SK-N-SH (cell line): Measurements from ENCODE around the gene FOXP2. TPM values are rescaled to one million over a fixed set of nuclear protein-coding genes. Genes with fewer than 3 reads are reported as not detected.

Experiments used
- CTCF ChIA-PET: fragments of 300-600, 350-600 bp; formaldehyde crosslinking; extraction: SDS; loops from one replicate; lab custom pipeline; 2021; lab: Yijun Ruan, JAX
- POLR2A ChIA-PET: fragments of 350-600 bp; sonication (Branson Sonifier 250); formaldehyde crosslinking; extraction: SDS; loops from one replicate; lab custom pipeline; 2020; ENCODE audit warnings: antibody characterized with exemption, inconsistent platforms; lab: Yijun Ruan, JAX
- DNase-seq: peaks from one replicate; pipeline ENCODE4 v3.0.0; 2012
- H2AFZ ChIP-seq: fragments of 200-600 bp; sonication (generic); 2 replicates; pipeline ENCODE4 v1.8.1; 2016; ENCODE audit warnings: antibody characterized with exemption, mild to moderate bottlenecking, low read depth
- H3F3A ChIP-seq: fragments of 200-600 bp; sonication (generic); replicated peaks from 2 replicates; pipeline ENCODE3; 2016; ENCODE audit warnings: antibody characterized with exemption, mild to moderate bottlenecking; ENCODE audit not compliant: insufficient read depth
- H3K27ac ChIP-seq, 2 experiments: fragments of 200-500 bp in 1 of 2; fragments of 200-600 bp in 1 of 2; sonication (Bioruptor generic) in 1 of 2; sonication (generic), shearing (Covaris generic) in 1 of 2; 2 replicates each; pipeline versions ENCODE4 v1.5.1 to v1.6.1; 2014 to 2016; ENCODE audit warnings: low read depth in 2 of 2, inconsistent platforms in 1 of 2, low read length in 1 of 2, mild to moderate bottlenecking in 1 of 2, mixed read lengths in 1 of 2
- H3K27me3 ChIP-seq: fragments of 200-600 bp; sonication (generic), shearing (Covaris generic); 2 replicates; pipeline ENCODE4 v1.6.1; 2016; ENCODE audit warnings: mixed run types; ENCODE audit not compliant: insufficient read depth
- H3K36me3 ChIP-seq, 2 experiments: fragments of 200-500 bp in 1 of 2; fragments of 200-600 bp in 1 of 2; sonication (Bioruptor generic) in 1 of 2; sonication (generic) in 1 of 2; replicated peaks in 1 of 2; 2 replicates each; pipeline versions ENCODE3 to v1.5.1; 2014 to 2016; ENCODE audit warnings: low read length in 1 of 2, mild to moderate bottlenecking in 1 of 2; ENCODE audit not compliant: insufficient read depth in 2 of 2, control insufficient read depth in 1 of 2
- H3K4me1 ChIP-seq, 2 experiments: fragments of 200-500 bp in 1 of 2; fragments of 200-600 bp in 1 of 2; sonication (Bioruptor generic) in 1 of 2; sonication (generic), shearing (Covaris generic) in 1 of 2; 2 replicates each; pipeline versions ENCODE4 v1.5.1 to v1.6.1; 2014 to 2016; ENCODE audit warnings: low read depth in 1 of 2, low read length in 1 of 2, mixed run types in 1 of 2; ENCODE audit not compliant: insufficient read depth in 2 of 2, control insufficient read depth in 1 of 2
- H3K4me2 ChIP-seq: fragments of 200-600 bp; sonication (generic), shearing (Covaris generic); 2 replicates; pipeline ENCODE4 v1.6.1; 2017; ENCODE audit warnings: mixed run types
- H3K4me3 ChIP-seq, 2 experiments: fragments of 200-500 bp in 1 of 2; fragments of 200-600 bp in 1 of 2; sonication (Bioruptor generic) in 1 of 2; sonication (generic), shearing (Covaris generic) in 1 of 2; 2 replicates each; pipeline versions ENCODE4 v1.5.1 to v1.8.1; 2014 to 2016; ENCODE audit warnings: low read depth in 2 of 2, inconsistent platforms in 1 of 2, low read length in 1 of 2, mild to moderate bottlenecking in 1 of 2, mixed read lengths in 1 of 2, moderate library complexity in 1 of 2
- H3K79me2 ChIP-seq: fragments of 200-600 bp; sonication (generic); 2 replicates; pipeline ENCODE4 v1.8.1; 2017; ENCODE audit warnings: mild to moderate bottlenecking; ENCODE audit not compliant: insufficient read depth
- H3K9ac ChIP-seq: fragments of 200-600 bp; sonication (generic); 2 replicates; pipeline ENCODE4 v1.6.1; 2017; ENCODE audit warnings: mixed run types
- H3K9me2 ChIP-seq: fragments of 200-600 bp; sonication (generic); 2 replicates; pipeline ENCODE4 v1.6.1; 2017; ENCODE audit warnings: mixed run types
- H3K9me3 ChIP-seq: fragments of 200-600 bp; sonication (generic); 2 replicates; pipeline ENCODE4 v1.6.1; 2017; ENCODE audit warnings: mixed run types, mild to moderate bottlenecking, moderate library complexity
- H4K20me1 ChIP-seq: fragments of 200-600 bp; sonication (generic); 2 replicates; pipeline ENCODE4 v1.6.1; 2017; ENCODE audit warnings: mild to moderate bottlenecking, mixed run types; ENCODE audit not compliant: insufficient read depth
- CHD2 ChIP-seq: fragments of 150-350 bp; IDR thresholded peaks from 2 replicates; pipeline ENCODE4 v1.6.1; 2018; ENCODE audit warnings: low read length; ENCODE audit not compliant: partially characterized antibody
- EP300 ChIP-seq, 2 experiments: IDR thresholded peaks; 2 replicates each; pipeline versions ENCODE4 v1.4.0 to v1.6.1; 2012; ENCODE audit warnings: borderline replicate concordance in 1 of 2, low read depth in 1 of 2, low read length in 1 of 2
- EZH2phosphoT487 ChIP-seq: fragments of 200-600 bp; sonication (generic); IDR thresholded peaks from 2 replicates; pipeline ENCODE4 v1.6.1; 2017; ENCODE audit warnings: low read depth, mixed run types, mild to moderate bottlenecking, antibody characterized with exemption, moderate library complexity, borderline replicate concordance
- FOSL2 ChIP-seq: IDR thresholded peaks from 2 replicates; pipeline ENCODE4 v1.4.0; 2012; ENCODE audit warnings: low read depth, mild to moderate bottlenecking, moderate library complexity, borderline replicate concordance
- GABPA ChIP-seq: IDR thresholded peaks from 2 replicates; pipeline ENCODE4 v1.4.0; 2012; ENCODE audit warnings: low read depth, mild to moderate bottlenecking
- JUND ChIP-seq: IDR thresholded peaks from 2 replicates; pipeline ENCODE4 v1.4.0; 2012
- MXI1 ChIP-seq: IDR thresholded peaks from 2 replicates; pipeline ENCODE4 v1.6.1; 2012; ENCODE audit warnings: mild to moderate bottlenecking, low read depth, low read length, improper control_type of control experiment
- NRF1 ChIP-seq: IDR thresholded peaks from 2 replicates; pipeline ENCODE4 v1.6.1; 2012; ENCODE audit warnings: low read depth, mild to moderate bottlenecking, low read length
- POLR2AphosphoS5 ChIP-seq: IDR thresholded peaks from 2 replicates; pipeline ENCODE4 v1.6.1; 2012; ENCODE audit warnings: low read depth, low read length
- RCOR1 ChIP-seq: fragments of 150-350 bp; IDR thresholded peaks from 2 replicates; pipeline ENCODE4 v1.6.1; 2017; ENCODE audit warnings: antibody characterized with exemption, low read length
- RFX5 ChIP-seq: IDR thresholded peaks from 2 replicates; pipeline ENCODE4 v1.6.1; 2012; ENCODE audit warnings: mild to moderate bottlenecking, improper control_type of control experiment, low read length
- RXRA ChIP-seq: IDR thresholded peaks from 2 replicates; pipeline ENCODE4 v1.4.0; 2012; ENCODE audit warnings: low read depth, mild to moderate bottlenecking, borderline replicate concordance
- SIN3A ChIP-seq: IDR thresholded peaks from 2 replicates; pipeline ENCODE4 v1.6.1; 2012; ENCODE audit warnings: low read depth, mild to moderate bottlenecking, low read length, moderate library complexity, borderline replicate concordance
- SMC3 ChIP-seq: IDR thresholded peaks from 2 replicates; pipeline ENCODE4 v1.6.1; 2012; ENCODE audit warnings: low read depth, low read length, improper control_type of control experiment
- TCF12 ChIP-seq: IDR thresholded peaks from 2 replicates; pipeline ENCODE4 v1.4.0; 2012
- TEAD4 ChIP-seq: IDR thresholded peaks from 2 replicates; pipeline ENCODE4 v1.4.0; 2012; ENCODE audit warnings: mild to moderate bottlenecking, borderline replicate concordance; ENCODE audit not compliant: insufficient read depth
- WGBS: methylation state at CpG from one replicate; pipeline ENCODE4 v1.1.6; 2017; ENCODE audit warnings: low lambda C conversion rate; 5-methylcytosine and 5-hydroxymethylcytosine counted together
- polyA plus RNA-seq, 3 experiments: library from polyadenylated mRNA; depleted of rRNA; stranded (reverse); fragments of >200 nt; gene quantifications; 2 replicates each; pipeline ENCODE4 v1.2.3, GENCODE V29; 2012
- TF ChIP-seq, protein P1 (sequence below): IDR thresholded peaks from 2 replicates; pipeline ENCODE4 v1.6.1; 2012; ENCODE audit warnings: mild to moderate bottlenecking, low read depth, low read length, moderate library complexity
- TF ChIP-seq, protein P2 (sequence below): IDR thresholded peaks from 2 replicates; pipeline ENCODE4 v1.4.0; 2012; ENCODE audit warnings: low read depth, borderline replicate concordance
- TF ChIP-seq, protein P3 (sequence below): fragments of 150-350 bp; IDR thresholded peaks from 2 replicates; pipeline ENCODE4 v1.6.1; 2017; ENCODE audit warnings: antibody characterized with exemption, low read length, low read depth, borderline replicate concordance
- TF ChIP-seq, protein P4 (sequence below): IDR thresholded peaks from 2 replicates; pipeline ENCODE4 v1.4.0; 2012; ENCODE audit warnings: low read depth

The FOXP2 gene
- polyA plus RNA-seq, 1 of the 3 experiments (the other 2 are of a cell fraction): not detected

DNA sequence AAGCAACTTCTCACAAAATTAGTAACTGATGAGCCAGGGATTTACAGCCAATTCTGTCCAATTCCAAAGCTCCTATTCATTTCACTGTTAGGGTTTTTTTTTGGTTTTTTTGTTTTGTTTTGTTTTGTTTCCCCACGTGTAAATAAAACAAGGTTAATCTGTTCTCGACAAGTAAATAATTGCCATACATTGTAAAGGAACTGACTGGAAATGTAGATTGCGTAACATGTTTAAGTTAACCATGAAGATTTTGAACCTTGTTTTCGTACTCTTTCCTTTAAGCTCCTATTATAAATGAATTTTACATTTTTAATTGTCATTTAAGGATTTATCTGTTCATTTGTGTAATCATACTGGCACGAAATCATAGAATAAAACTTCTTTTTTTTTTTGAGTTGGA is 42.0 kb upstream of the FOXP2 start:
- Histone ChIP-seq H3K4me3 (no peak overlapping the region), H3F3A (no peaks in the 10 kb centered on the region), H4K20me1 (no peaks in the 10 kb centered on the region), H3K79me2 (no peaks in the 10 kb centered on the region), H3K4me1 (no peaks in the 10 kb centered on the region), H3K27ac (no peak overlapping the region), H3K9me3 (no peaks in the 10 kb centered on the region), H3K27me3 (no peaks in the 10 kb centered on the region; the same call in 1 of the 2 replicates), H3K4me2 (no peak overlapping the region), H2AFZ (no peak overlapping the region), H3K9ac (no peak overlapping the region), H3K36me3 (no peaks in the 10 kb centered on the region), H3K9me2 (no peaks in the 10 kb centered on the region)
- no peak for DNase-seq
- WGBS: 28% methylated on average over 5 of the region's 5 CpGs
- TF ChIP-seq CHD2: no peak
- no peak for TF ChIP-seq EP300 (IDR thresholded peaks at IDR 0.05; ENCODE audit: borderline replicate concordance in 1 of 2, low read depth in 1 of 2, low read length in 1 of 2)
- TF ChIP-seq SIN3A: no peak
- TF ChIP-seq, protein P1, sequence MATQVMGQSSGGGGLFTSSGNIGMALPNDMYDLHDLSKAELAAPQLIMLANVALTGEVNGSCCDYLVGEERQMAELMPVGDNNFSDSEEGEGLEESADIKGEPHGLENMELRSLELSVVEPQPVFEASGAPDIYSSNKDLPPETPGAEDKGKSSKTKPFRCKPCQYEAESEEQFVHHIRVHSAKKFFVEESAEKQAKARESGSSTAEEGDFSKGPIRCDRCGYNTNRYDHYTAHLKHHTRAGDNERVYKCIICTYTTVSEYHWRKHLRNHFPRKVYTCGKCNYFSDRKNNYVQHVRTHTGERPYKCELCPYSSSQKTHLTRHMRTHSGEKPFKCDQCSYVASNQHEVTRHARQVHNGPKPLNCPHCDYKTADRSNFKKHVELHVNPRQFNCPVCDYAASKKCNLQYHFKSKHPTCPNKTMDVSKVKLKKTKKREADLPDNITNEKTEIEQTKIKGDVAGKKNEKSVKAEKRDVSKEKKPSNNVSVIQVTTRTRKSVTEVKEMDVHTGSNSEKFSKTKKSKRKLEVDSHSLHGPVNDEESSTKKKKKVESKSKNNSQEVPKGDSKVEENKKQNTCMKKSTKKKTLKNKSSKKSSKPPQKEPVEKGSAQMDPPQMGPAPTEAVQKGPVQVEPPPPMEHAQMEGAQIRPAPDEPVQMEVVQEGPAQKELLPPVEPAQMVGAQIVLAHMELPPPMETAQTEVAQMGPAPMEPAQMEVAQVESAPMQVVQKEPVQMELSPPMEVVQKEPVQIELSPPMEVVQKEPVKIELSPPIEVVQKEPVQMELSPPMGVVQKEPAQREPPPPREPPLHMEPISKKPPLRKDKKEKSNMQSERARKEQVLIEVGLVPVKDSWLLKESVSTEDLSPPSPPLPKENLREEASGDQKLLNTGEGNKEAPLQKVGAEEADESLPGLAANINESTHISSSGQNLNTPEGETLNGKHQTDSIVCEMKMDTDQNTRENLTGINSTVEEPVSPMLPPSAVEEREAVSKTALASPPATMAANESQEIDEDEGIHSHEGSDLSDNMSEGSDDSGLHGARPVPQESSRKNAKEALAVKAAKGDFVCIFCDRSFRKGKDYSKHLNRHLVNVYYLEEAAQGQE: no peak
- no peak for TF ChIP-seq JUND
- TF ChIP-seq GABPA: no peak
- TF ChIP-seq, protein P2, sequence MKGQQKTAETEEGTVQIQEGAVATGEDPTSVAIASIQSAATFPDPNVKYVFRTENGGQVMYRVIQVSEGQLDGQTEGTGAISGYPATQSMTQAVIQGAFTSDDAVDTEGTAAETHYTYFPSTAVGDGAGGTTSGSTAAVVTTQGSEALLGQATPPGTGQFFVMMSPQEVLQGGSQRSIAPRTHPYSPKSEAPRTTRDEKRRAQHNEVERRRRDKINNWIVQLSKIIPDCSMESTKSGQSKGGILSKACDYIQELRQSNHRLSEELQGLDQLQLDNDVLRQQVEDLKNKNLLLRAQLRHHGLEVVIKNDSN: no peak
- no peak for TF ChIP-seq EZH2phosphoT487
- TF ChIP-seq, protein P3, sequence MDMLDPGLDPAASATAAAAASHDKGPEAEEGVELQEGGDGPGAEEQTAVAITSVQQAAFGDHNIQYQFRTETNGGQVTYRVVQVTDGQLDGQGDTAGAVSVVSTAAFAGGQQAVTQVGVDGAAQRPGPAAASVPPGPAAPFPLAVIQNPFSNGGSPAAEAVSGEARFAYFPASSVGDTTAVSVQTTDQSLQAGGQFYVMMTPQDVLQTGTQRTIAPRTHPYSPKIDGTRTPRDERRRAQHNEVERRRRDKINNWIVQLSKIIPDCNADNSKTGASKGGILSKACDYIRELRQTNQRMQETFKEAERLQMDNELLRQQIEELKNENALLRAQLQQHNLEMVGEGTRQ: no peak
- ChIA-PET POLR2A (no interaction called here), CTCF (no interaction called here)

DNA sequence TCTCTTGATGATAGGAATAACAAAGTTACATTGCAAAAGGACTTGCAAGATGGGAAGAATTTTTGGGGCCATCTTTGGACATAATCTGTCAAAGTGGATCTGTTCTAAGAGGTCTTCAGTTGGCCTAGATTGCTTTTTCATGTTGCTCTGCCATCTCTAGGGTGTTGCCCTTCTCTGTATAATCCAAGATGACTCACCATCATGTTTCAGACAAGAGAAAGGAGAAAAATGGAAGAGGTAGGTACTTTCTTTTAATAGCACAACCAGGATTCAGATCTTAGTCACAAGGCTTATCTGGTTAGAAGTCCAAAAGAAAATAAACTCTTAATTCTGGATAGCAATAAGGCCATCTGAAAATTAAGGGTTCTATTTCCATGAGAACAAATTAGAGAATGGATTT is 38.7 kb upstream of the FOXP2 start:
- H3K4me3 ChIP-seq: no peak overlapping the region
- H3K9ac ChIP-seq: no peak overlapping the region
- DNase-seq: no peak
- ChIA-PET POLR2A (no interaction called here), CTCF (no interaction called here)
- H3K79me2 ChIP-seq: no peaks in the 10 kb centered on the region
- no peaks in the 10 kb centered on the region; the same call in 1 of the 2 replicates for H3K27me3 ChIP-seq
- no peaks in the 10 kb centered on the region for H3K9me2 ChIP-seq
- no peak overlapping the region for H3K27ac ChIP-seq
- no peaks in the 10 kb centered on the region for H4K20me1 ChIP-seq
- no peaks in the 10 kb centered on the region for H3K9me3 ChIP-seq
- H3K36me3 ChIP-seq: no peaks in the 10 kb centered on the region
- H3F3A ChIP-seq: no peaks in the 10 kb centered on the region
- no peak overlapping the region for H2AFZ ChIP-seq
- no peaks in the 10 kb centered on the region for H3K4me1 ChIP-seq
- H3K4me2 ChIP-seq: no peak overlapping the region
- TF ChIP-seq RCOR1: no peak
- TF ChIP-seq, protein P3: no peak
- no peak for TF ChIP-seq CHD2
- TF ChIP-seq SMC3: no peak
- TF ChIP-seq MXI1: no peak
- TF ChIP-seq SIN3A: no peak
- TF ChIP-seq, protein P2: no peak
- TF ChIP-seq RXRA: no peak
- TF ChIP-seq FOSL2: no peak
- TF ChIP-seq NRF1: no peak
- TF ChIP-seq TCF12: no peak
- TF ChIP-seq TEAD4: no peak
- TF ChIP-seq, protein P4, sequence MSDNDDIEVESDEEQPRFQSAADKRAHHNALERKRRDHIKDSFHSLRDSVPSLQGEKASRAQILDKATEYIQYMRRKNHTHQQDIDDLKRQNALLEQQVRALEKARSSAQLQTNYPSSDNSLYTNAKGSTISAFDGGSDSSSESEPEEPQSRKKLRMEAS: no peak
- TF ChIP-seq RFX5: no peak
- TF ChIP-seq POLR2AphosphoS5: no peak
